ENCODE data around the gene CHAMP1.

DNA sequence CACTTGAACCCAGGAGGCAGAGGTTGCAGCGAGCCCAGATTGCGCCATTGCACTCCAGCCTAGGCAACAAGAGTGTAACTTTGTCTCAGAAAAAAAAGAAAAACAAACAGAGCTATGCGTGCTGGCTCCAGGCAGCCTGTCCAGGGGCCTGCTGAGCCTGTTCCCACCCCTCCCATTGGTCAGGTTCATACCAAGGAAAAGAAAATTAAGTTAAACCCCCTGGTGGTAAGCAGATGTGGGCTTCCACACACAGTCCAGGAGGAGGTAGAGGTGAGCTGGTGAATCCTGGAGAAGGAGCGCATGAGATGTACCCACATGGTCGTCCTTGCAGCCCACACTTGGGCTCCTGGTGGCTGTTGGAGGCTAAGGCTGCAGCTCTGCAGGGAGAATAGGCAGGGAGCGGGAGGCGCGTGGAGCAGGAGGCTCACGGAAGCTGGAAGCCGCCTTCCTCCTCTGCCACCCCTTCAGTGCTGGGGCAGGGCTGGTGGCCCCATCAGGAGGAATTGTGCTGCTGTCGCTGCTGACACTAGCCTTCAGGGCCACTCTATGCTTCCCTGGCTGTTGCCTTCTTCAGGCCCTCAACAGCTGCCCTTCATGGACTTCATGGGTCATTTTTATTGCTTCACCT lies 10.5 kb upstream of the CHAMP1 start:
- TF ChIP-seq, protein P1, sequence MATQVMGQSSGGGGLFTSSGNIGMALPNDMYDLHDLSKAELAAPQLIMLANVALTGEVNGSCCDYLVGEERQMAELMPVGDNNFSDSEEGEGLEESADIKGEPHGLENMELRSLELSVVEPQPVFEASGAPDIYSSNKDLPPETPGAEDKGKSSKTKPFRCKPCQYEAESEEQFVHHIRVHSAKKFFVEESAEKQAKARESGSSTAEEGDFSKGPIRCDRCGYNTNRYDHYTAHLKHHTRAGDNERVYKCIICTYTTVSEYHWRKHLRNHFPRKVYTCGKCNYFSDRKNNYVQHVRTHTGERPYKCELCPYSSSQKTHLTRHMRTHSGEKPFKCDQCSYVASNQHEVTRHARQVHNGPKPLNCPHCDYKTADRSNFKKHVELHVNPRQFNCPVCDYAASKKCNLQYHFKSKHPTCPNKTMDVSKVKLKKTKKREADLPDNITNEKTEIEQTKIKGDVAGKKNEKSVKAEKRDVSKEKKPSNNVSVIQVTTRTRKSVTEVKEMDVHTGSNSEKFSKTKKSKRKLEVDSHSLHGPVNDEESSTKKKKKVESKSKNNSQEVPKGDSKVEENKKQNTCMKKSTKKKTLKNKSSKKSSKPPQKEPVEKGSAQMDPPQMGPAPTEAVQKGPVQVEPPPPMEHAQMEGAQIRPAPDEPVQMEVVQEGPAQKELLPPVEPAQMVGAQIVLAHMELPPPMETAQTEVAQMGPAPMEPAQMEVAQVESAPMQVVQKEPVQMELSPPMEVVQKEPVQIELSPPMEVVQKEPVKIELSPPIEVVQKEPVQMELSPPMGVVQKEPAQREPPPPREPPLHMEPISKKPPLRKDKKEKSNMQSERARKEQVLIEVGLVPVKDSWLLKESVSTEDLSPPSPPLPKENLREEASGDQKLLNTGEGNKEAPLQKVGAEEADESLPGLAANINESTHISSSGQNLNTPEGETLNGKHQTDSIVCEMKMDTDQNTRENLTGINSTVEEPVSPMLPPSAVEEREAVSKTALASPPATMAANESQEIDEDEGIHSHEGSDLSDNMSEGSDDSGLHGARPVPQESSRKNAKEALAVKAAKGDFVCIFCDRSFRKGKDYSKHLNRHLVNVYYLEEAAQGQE (IDR thresholded peaks at IDR 0.05; ENCODE audit: insufficient read depth in 1 of 2, low read depth in 2 of 2, low read length in 1 of 2) = no peak
- TF ChIP-seq, protein P2, sequence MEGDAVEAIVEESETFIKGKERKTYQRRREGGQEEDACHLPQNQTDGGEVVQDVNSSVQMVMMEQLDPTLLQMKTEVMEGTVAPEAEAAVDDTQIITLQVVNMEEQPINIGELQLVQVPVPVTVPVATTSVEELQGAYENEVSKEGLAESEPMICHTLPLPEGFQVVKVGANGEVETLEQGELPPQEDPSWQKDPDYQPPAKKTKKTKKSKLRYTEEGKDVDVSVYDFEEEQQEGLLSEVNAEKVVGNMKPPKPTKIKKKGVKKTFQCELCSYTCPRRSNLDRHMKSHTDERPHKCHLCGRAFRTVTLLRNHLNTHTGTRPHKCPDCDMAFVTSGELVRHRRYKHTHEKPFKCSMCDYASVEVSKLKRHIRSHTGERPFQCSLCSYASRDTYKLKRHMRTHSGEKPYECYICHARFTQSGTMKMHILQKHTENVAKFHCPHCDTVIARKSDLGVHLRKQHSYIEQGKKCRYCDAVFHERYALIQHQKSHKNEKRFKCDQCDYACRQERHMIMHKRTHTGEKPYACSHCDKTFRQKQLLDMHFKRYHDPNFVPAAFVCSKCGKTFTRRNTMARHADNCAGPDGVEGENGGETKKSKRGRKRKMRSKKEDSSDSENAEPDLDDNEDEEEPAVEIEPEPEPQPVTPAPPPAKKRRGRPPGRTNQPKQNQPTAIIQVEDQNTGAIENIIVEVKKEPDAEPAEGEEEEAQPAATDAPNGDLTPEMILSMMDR (IDR thresholded peaks at IDR 0.05) = no peak
- no peak for TF ChIP-seq POLR2AphosphoS5 (IDR thresholded peaks at IDR 0.05; ENCODE audit: low read depth, low read length)
- TF ChIP-seq SIN3A (IDR thresholded peaks at IDR 0.05; ENCODE audit: borderline replicate concordance, insufficient read depth, low read depth, low read length) = no peak
- no peak for TF ChIP-seq TCF7L2 (IDR thresholded peaks at IDR 0.05; ENCODE audit: low read depth, low read length)

Measured in Panc1 (cell line).